WERI-Rb-1 (cell line): Measurements from ENCODE around the gene DLK1.

Experiments used
- DNase-seq: peaks from one replicate; pipeline ENCODE4 v3.0.0-alpha.2; 2020
- H3K27ac ChIP-seq: fragments of 250-450 bp; sonication (Bioruptor Pico); 2 replicates; pipeline ENCODE4 v1.5.1; 2020; ENCODE audit warnings: mild to moderate bottlenecking, moderate library complexity
- H3K27me3 ChIP-seq: fragments of 250-450 bp; sonication (Bioruptor Pico); 2 replicates; pipeline ENCODE4 v1.5.1; 2021; ENCODE audit warnings: mild to moderate bottlenecking, low read depth, moderate library complexity; ENCODE audit not compliant: insufficient read depth, severe bottlenecking
- H3K36me3 ChIP-seq: fragments of 250-450 bp; sonication (Bioruptor Pico); 2 replicates; pipeline ENCODE4 v1.5.1; 2020; ENCODE audit warnings: mild to moderate bottlenecking, moderate library complexity
- H3K4me3 ChIP-seq: 2 replicates; pipeline ENCODE4 v1.5.1; 2011; ENCODE audit warnings: low read depth, mild to moderate bottlenecking, control low read depth, low read length
- H3K9me3 ChIP-seq: fragments of 250-450 bp; sonication (Bioruptor Pico); 2 replicates; pipeline ENCODE4 v1.5.1; 2021; ENCODE audit warnings: mild to moderate bottlenecking, moderate library complexity; ENCODE audit not compliant: severe bottlenecking
- TF ChIP-seq, protein P1 (sequence below): IDR thresholded peaks from 2 replicates; pipeline ENCODE4 v1.5.1; 2011; ENCODE audit warnings: low read depth, mild to moderate bottlenecking, control low read depth, inconsistent platforms, low read length

DLK1 gene

DNA sequence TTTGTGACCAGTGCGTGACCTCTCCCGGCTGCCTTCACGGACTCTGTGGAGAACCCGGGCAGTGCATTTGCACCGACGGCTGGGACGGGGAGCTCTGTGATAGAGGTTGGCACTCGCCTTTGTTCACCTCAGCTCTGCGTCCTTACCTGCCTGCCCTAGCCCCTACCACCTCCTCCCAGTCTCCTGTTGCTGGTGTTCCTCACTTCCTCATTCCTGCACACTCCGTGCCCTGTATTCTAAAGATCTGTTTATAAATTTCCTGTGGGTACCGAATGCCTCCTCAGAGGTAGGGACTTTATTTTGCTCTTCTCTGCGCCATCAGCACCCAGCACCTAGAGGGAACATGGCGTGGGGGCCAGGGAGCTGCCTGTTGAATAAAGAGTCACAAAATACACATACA lies 2.3 kb downstream of the DLK1 start:
- H3K36me3 ChIP-seq: no peaks in the 10 kb centered on the region
- no peak for DNase-seq
- TF ChIP-seq, protein P1, sequence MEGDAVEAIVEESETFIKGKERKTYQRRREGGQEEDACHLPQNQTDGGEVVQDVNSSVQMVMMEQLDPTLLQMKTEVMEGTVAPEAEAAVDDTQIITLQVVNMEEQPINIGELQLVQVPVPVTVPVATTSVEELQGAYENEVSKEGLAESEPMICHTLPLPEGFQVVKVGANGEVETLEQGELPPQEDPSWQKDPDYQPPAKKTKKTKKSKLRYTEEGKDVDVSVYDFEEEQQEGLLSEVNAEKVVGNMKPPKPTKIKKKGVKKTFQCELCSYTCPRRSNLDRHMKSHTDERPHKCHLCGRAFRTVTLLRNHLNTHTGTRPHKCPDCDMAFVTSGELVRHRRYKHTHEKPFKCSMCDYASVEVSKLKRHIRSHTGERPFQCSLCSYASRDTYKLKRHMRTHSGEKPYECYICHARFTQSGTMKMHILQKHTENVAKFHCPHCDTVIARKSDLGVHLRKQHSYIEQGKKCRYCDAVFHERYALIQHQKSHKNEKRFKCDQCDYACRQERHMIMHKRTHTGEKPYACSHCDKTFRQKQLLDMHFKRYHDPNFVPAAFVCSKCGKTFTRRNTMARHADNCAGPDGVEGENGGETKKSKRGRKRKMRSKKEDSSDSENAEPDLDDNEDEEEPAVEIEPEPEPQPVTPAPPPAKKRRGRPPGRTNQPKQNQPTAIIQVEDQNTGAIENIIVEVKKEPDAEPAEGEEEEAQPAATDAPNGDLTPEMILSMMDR: no peak
- H3K27ac ChIP-seq: no peak overlapping the region
- peaks cover 2% of the 10 kb centered on the region for H3K9me3 ChIP-seq
- H3K27me3 ChIP-seq: peaks cover 16% of the 10 kb centered on the region
- H3K4me3 ChIP-seq: no peak overlapping the region

DNA sequence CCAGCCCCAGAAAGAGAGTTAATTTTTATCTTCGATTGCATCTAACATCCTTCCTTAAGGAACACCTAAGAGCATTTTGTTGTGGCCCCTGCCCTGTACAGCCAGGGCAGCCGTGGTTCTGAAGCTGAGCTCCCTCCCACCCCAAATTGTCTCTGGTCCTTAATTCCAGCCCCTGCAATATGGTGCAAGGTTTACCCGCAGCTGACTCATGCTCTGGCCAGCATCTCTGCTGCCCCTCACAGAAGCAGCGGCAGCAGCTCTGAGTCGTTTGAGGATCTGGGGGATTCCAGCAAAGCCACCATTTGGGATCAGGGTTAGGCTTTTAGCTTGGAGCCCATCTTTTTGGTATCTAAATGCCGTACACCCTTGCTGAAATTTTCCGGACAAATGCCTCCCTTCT lies 3.3 kb downstream of the DLK1 start:
- H3K9me3 ChIP-seq: peaks cover 2% of the 10 kb centered on the region
- H3K36me3 ChIP-seq: no peaks in the 10 kb centered on the region
- H3K27me3 ChIP-seq: peaks cover 16% of the 10 kb centered on the region
- DNase-seq: no peak
- H3K4me3 ChIP-seq: no peak overlapping the region
- no peak overlapping the region for H3K27ac ChIP-seq
- TF ChIP-seq, protein P1: no peak

DNA sequence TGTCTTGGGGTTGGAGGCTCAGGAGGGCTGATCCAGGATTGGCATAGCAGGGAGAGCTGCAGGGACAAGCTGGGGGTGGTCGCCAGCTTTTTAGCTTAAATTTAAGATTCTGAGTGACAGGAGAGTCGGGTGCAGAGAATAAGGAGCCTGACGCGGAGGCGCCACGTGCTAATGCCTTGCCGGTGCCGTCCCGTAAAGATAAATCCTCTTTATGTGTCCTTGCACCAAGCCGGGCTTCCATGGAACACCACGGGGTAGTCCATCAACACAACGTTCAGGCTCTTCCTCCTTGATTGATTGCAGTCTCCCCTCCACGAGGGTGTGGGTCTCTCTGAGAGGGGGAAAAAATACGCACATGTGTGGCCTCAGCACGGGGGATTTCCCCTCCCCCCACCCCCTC lies 3.9 kb downstream of the DLK1 start:
- Histone ChIP-seq H3K27ac (no peak overlapping the region), H3K36me3 (no peaks in the 10 kb centered on the region), H3K27me3 (peaks cover 16% of the 10 kb centered on the region), H3K4me3 (no peak overlapping the region), H3K9me3 (peaks cover 2% of the 10 kb centered on the region)
- TF ChIP-seq, protein P1: no peak
- DNase-seq: no peak

DNA sequence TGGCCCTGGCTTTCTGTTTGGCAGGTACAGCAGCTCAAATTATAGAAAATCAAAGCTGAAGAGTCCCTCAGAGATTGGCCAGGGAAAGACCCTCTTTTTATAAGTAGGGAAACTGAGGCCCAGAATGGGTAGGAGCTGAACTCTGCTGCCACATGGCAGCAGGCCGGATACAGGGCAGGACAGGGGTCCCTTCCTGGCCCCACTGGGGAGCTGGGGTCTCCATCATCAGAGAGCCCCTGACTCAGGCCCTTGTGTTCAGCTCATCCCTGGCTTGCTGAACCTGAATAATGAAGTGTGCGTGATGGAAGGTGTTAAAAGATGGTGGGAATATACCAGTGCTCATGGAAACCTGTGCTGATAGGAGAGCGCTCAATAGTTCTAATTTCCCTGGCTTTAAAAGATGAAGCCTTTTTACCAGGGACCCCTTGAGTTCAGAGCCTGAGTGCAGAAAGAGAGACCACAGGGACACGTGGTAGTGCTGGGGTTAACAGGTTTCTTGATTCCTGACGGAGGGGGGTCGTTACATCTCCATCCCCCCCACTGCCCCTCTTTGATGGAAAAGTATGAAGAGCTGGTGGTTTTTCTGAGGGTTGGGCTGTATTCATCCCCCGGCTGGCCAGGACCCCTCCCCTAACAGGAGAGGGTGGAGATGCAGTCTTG lies 4.4 kb downstream of the DLK1 start:
- no peak for DNase-seq
- Histone ChIP-seq H3K27ac (no peak overlapping the region), H3K27me3 (peaks cover 16% of the 10 kb centered on the region), H3K4me3 (no peak overlapping the region), H3K36me3 (no peaks in the 10 kb centered on the region), H3K9me3 (peaks cover 2% of the 10 kb centered on the region)
- TF ChIP-seq, protein P1: no peak

DNA sequence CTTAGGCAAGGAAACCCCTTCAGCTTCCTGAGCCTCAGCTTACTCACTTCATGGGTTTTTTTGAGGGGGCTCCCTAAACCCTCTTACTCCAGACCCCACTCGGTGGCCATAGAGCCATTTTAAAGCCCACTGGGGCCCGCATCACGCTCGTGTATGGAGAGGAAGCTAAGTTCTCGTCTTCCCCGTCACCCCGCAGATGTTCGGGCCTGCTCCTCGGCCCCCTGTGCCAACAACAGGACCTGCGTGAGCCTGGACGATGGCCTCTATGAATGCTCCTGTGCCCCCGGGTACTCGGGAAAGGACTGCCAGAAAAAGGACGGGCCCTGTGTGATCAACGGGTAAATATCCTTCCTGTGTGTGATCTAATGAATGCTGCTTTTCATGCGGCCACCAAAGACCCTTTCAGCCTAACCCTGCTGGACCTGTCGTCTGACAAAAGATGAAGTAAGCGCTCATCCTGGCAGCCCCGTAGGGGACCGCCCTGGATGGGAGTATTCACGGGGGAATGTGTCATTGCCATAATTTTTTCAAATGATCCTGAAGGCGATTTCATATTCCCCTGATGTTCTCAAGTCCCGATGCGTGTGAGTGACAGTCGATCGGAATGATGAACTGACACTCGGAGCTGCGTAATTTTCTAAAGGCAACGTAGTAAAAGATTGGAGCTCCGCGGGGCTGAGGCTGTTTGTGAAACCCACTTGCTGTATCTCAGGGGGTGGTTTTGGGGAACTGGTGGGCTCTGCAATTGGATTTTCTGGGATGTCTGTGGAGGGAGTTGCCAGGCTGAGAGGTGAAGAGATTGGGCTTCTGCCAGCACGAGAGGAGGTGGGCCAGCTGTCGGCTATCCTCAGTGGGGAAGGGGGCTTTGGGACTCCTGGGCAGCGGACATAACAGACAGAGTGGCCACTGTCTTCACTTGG lies 5.4 kb downstream of the DLK1 start:
- TF ChIP-seq, protein P1: no peak
- DNase-seq: no peak
- H3K4me3 ChIP-seq: no peak overlapping the region
- H3K36me3 ChIP-seq: no peaks in the 10 kb centered on the region
- peaks cover 9% of the 10 kb centered on the region for H3K27me3 ChIP-seq
- H3K9me3 ChIP-seq: no peaks in the 10 kb centered on the region
- no peak overlapping the region for H3K27ac ChIP-seq
